ENCODE measurements around the gene IL1RAPL2.
"Not testable (repeated sequence)": the region's sequence is repeated elsewhere in the genome, so short reads cannot be mapped to it uniquely, and the experiment has no call there.

The IL1RAPL2 gene

DNA sequence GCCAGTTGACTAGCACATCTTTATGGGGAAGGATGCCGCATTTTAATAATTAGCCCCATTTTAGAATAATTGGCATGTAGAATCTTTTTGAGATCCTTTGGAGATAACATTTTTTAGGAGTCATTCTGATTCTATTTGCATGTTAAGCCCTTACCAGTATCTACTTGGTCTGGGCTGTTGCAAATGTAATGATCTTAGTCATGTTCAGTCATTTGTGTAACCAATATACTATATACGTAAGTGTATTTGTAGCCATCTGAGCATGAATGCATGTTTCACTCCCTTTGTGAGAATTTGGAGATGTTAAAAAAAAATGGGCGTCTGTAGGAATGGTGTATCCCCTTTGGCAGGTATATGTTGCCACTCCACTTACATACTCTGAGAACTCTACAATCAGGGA, 535.4 kb downstream of the IL1RAPL2 start:
- TF ChIP-seq, protein P1, sequence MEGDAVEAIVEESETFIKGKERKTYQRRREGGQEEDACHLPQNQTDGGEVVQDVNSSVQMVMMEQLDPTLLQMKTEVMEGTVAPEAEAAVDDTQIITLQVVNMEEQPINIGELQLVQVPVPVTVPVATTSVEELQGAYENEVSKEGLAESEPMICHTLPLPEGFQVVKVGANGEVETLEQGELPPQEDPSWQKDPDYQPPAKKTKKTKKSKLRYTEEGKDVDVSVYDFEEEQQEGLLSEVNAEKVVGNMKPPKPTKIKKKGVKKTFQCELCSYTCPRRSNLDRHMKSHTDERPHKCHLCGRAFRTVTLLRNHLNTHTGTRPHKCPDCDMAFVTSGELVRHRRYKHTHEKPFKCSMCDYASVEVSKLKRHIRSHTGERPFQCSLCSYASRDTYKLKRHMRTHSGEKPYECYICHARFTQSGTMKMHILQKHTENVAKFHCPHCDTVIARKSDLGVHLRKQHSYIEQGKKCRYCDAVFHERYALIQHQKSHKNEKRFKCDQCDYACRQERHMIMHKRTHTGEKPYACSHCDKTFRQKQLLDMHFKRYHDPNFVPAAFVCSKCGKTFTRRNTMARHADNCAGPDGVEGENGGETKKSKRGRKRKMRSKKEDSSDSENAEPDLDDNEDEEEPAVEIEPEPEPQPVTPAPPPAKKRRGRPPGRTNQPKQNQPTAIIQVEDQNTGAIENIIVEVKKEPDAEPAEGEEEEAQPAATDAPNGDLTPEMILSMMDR (conservative IDR thresholded peaks at IDR 0.05; ENCODE audit: low read depth, low read length) = no peak
- no peak for DNase-seq (ENCODE audit: low read depth)
- H3K4me3 ChIP-seq (ENCODE audit: low read depth, low read length) = no peak overlapping the region

- TF ChIP-seq, protein P1 (conservative IDR thresholded peaks at IDR 0.05; ENCODE audit: low read depth, low read length) = no peak
- no peak for DNase-seq (ENCODE audit: low read depth)
- H3K4me3 ChIP-seq (ENCODE audit: low read depth, low read length) = no peak overlapping the region
Observed at GRCh38 chrX:105109936-105110335, 543.9 kb downstream of the IL1RAPL2 start.

DNA sequence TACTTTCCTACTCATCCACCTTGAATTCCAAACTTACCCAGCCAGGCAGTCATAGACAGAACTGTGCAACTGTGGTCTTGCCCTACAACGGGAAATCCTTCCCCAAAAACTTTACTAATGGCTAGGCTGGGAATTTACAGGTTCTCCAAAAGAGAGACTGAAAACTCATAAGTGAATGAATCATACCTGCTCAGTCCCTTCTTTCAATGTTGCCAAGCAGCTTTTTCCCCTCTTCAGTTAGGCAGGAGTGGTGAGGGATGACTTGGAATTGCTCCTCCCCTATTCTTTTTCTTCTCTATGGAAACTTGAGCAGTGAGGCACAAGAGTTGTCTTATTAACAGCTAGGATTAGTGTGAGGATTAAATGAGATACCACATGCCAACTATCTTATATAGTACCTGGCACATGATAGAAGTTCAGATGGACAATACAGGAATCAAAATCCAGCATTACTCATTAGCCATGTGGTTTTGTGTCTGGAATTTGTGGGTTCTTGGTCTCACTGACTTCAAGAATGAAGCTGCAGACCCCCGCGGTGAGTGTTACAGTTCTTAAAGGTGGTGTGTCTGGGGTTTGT, 548.6 kb downstream of the IL1RAPL2 start:
- TF ChIP-seq, protein P1 (conservative IDR thresholded peaks at IDR 0.05; ENCODE audit: low read depth, low read length) = no peak

DNA sequence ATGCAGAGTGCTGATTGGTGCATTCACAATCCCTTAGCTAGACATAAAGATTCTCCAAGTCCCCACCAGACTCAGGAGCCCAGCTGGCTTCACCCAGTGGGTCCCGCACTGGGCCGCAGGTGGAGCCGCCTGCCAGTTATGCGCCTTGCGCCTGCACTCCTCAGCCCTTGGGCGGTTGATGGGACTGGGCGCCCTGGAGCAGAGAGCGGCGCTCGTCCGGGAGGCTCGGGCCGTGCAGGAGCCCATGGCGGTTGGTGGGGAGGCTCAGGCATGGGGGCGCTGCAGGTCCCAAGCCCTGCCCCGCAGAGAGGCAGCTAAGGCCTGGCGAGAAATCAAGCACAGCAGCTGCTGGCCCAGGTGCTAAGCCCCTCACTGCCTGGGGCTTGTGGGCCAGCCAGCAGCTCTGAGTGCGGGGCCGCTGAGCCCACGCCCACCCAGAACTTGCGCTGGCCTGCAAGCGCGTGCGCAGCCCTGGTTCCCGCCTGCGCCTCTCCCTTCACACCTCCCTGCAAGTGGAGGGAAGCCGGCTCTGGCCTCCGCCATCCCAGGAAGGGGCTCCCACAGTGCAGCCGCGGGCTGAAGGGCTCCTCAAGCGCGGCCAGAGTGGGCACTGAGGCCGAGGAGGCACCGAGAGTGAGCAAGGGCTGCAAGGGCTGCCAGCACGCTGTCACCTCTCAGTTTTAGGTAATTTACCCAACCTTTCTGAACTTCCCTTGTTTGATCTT, 549.8 kb downstream of the IL1RAPL2 start:
- DNase-seq (ENCODE audit: low read depth); H3K4me3 ChIP-seq (ENCODE audit: low read depth, low read length): not testable (repeated sequence)

More for the DNA sequence above, 548.6 kb downstream of the IL1RAPL2 start:
- no peak for DNase-seq (ENCODE audit: low read depth)
- H3K4me3 ChIP-seq (ENCODE audit: low read depth, low read length) = no peak overlapping the region

GRCh38 chrX:105116486-105116885, 550.5 kb downstream of the IL1RAPL2 start:
- DNase-seq (ENCODE audit: low read depth) = no peak
- no peak overlapping the region for H3K4me3 ChIP-seq (ENCODE audit: low read depth, low read length)
- TF ChIP-seq, protein P1 (conservative IDR thresholded peaks at IDR 0.05; ENCODE audit: low read depth, low read length) = no peak

DNA sequence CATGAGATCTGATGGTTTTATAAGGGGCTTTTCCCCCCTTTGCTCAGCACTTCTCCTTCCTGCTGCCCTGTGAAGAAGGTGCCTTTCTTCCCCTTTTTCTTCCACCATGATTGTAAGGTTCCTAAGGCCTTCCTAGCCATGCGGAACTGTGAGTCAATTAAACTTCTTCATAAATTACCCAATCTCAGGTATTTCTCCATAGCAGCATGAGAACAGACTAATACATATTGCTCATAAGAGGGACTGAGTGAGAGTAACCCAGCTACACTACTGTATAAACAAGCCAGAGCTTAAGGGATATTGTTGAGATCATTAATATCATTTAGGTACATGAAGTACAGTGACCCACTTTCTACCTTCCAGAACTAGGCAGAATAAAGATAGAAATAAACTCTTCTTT, 551.6 kb downstream of the IL1RAPL2 start:
- no peak for DNase-seq (ENCODE audit: low read depth)
- TF ChIP-seq, protein P1 (conservative IDR thresholded peaks at IDR 0.05; ENCODE audit: low read depth, low read length) = no peak
- no peak overlapping the region for H3K4me3 ChIP-seq (ENCODE audit: low read depth, low read length)

GRCh38 chrX:105120463-105120862, 554.5 kb downstream of the IL1RAPL2 start:
- TF ChIP-seq, protein P1 (conservative IDR thresholded peaks at IDR 0.05; ENCODE audit: low read depth, low read length) = no peak
- H3K4me3 ChIP-seq (ENCODE audit: low read depth, low read length) = no peak overlapping the region
- DNase-seq (ENCODE audit: low read depth) = no peak

All from choroid plexus epithelial cell (primary cell).